Measurements from ENCODE around the gene CENPB.

The CENPB gene

GRCh38 chr20:3749689-3750531 lies 36.6 kb downstream of the CENPB start:
- DNase-seq (ENCODE audit: low read depth in 2 of 2), result peak; percentile 23 to 25

- no peak for DNase-seq (ENCODE audit: low read depth in 2 of 2)
Measured at GRCh38 chr20:3749087-3749688, 37.4 kb downstream of the CENPB start.

- no peak for DNase-seq (ENCODE audit: low read depth in 2 of 2)
Measured at GRCh38 chr20:3748073-3748472, 38.5 kb downstream of the CENPB start.

DNA sequence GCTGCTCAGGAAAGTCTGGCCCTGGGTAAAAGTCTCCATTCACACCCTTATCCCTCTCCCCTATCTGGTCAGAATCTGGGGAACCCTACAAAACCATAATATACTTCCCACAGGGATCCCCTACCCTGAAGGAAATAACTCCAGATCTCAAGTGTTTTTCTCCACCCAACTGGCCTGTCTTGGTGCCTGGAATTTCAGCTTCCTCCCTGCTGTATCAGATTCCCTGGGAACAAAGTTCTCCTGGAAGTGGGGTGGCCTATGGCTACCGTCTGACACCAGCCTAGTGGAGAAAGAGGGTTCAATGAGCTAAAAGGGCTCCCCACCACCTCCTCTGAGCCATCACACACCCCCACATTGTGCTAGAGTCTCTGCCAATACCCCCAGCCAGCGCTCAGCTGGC lies 39.1 kb downstream of the CENPB start:
- DNase-seq (ENCODE audit: low read depth in 2 of 2), result no peak

GRCh38 chr20:3745686-3746173 lies 40.8 kb downstream of the CENPB start:
- DNase-seq (ENCODE audit: low read depth in 2 of 2), result no peak

DNA sequence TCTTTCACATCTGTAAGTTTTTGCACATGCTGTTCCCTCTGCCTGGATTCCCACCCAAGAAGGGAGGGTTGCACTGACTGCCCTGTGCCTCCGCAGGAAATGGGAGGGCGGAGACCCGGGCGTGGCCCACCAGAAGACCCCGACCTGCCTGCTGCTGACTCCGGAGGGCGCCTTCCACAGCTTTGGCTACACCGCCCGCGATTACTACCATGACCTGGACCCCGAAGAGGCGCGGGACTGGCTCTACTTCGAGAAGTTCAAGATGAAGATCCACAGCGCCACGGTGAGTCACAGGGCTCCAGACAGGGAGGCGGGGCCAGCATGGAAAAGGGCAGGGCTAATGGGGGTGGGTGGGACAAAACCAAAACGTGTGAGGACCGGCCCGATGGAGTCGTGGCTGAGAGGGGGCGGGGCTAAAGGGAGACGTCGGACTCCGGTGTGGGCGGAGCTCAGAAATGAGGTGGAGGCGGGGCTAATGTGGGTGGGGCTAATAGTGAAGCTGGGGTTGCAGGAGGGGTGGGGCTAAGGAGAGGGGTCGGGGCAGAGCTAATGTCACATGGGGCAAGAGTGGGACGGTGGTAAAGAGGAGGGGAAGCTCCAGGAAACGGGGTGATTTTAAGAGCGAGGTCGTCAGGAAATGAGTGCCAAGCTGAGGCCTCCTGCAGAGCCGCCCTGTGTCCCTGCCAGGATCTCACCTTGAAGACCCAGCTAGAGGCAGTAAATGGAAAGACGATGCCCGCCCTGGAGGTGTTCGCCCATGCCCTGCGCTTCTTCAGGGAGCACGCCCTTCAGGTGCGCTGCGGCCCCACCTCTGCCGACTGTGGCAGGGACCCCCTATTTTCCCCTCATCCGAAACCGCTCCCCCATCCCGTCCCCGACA lies 41.5 kb downstream of the CENPB start:
- peak; percentile 47 to 61 for DNase-seq (ENCODE audit: low read depth in 2 of 2)

- DNase-seq (ENCODE audit: low read depth in 2 of 2), result no peak
Measured at GRCh38 chr20:3744037-3744436, 42.5 kb downstream of the CENPB start.

GRCh38 chr20:3743251-3743650 lies 43.3 kb downstream of the CENPB start:
- DNase-seq (ENCODE audit: low read depth in 2 of 2), result no peak

- DNase-seq (ENCODE audit: low read depth in 2 of 2), result no peak
Measured at GRCh38 chr20:3741836-3742458, 44.6 kb downstream of the CENPB start.

GRCh38 chr20:3740615-3741301 lies 45.8 kb downstream of the CENPB start:
- no peak for DNase-seq (ENCODE audit: low read depth in 2 of 2)

DNA sequence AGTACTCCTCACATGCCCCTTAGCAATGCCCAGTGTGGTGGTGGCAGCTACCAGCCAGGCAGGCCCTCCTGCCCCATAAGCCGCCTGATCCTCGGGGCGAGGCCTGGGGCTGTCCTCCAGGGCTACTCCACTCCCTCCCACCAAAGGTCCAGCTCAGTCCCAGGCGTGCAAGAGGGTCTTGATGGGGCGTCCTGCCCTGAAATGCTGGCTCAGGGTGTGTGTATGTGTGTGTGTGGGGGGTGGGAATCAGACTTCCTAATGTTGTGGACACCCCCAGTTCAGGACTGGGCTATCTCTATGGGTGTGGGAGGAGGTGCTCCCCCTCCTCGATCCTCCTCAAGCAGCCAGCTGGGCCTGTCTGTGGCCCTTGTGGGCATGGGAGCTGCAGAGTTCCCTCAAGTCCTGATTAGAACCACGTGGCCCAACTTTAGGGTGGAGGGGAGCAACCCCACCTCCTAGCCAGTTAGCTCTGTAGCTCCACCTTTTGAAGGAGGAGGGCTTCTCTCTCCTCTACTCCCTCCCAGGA lies 46.6 kb downstream of the CENPB start:
- DNase-seq (ENCODE audit: low read depth in 2 of 2), result no peak

DNA sequence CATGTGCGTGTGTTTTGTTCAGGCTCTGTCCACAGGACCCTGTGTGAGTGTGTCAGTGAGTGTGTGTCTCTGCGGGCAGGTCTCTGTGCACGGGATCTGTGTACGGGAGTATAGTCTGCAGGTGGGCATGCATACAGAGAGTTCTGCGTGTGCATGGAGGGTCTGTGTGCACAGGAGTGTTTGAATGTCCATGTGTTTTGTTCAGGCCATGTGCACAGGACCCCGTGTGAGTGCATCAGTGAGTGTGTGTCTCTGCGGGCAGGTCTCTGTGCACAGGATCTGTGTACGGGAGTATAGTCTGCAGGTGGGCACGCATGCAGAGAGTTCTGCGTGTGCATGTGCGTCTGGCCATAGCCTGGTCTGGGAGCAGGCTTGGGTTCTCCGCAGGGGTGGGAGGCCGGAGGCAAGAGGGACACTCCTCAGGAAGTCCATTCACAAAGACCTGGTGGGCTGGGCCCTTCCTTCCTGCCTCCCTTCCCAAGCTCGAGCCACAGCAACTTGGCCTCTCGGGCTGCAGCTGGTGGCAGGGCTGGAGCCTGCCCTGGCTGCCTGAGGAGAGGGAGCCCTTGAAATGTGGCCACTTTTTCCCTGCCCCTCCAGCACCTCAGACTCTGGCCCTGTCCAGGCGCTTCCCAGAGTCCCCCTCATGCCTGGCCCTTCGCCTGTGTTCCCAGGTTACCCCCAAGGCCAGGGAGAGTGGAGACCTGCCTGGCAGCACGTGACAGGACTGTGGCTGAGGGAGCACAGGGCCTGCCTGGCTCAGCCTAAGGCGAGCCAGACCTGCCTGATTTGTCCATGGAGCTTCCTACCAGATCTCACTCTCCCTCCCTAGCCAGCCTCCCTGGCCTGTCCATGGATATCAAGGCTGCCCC lies 47.2 kb downstream of the CENPB start:
- no peak for DNase-seq (ENCODE audit: low read depth in 2 of 2)

- DNase-seq (ENCODE audit: low read depth in 2 of 2), result no peak
Measured at GRCh38 chr20:3738111-3739053, 48.2 kb downstream of the CENPB start.

GRCh38 chr20:3735768-3736167 lies 50.8 kb downstream of the CENPB start:
- no peak for DNase-seq (ENCODE audit: low read depth in 2 of 2)

- DNase-seq (ENCODE audit: low read depth in 2 of 2), result no peak
Measured at GRCh38 chr20:3734111-3734843, 52.3 kb downstream of the CENPB start.

Measured in stimulated activated CD8-positive, alpha-beta memory T cell treated with anti-CD3 and anti-CD28 coated beads, Interleukin-2, amount 100 ng/mL, for 48 hours (primary cell).